SHP77 (cell line): ENCODE measurements around the gene RHOA.
A peak's percentile ranks its signal among the peaks of the same experiment; 100 is the strongest.

Experiments
- DNase-seq, 2 experiments: peaks; one replicate each; lab custom pipeline; 2025; lab: John Stamatoyannopoulos, UW

The RHOA gene

GRCh38 chr3:49411968-49412631 lies at the start of gene RHOA, which contains the start of gene TCTA:
Gene RHOA (minus strand): TSS chr3:49411976. CDS start chr3:49375589, 36,387 bp downstream.
Gene TCTA (plus strand): TSS chr3:49412423. CDS start chr3:49412427, 4 bp downstream.
- peak; percentile 99 for DNase-seq

- no peak for DNase-seq
Observed at GRCh38 chr3:49460956-49461355, 49.2 kb upstream of the RHOA start.

GRCh38 chr3:49460188-49460890 lies 48.6 kb upstream of the RHOA start:
- no peak for DNase-seq

GRCh38 chr3:49456466-49456865 lies 44.7 kb upstream of the RHOA start:
- no peak for DNase-seq

- no peak for DNase-seq
Observed at GRCh38 chr3:49454898-49455681, 43.3 kb upstream of the RHOA start.

GRCh38 chr3:49454458-49454857 lies 42.7 kb upstream of the RHOA start:
- peak in 1 of 2 experiments; percentile 9 for DNase-seq

- no peak for DNase-seq
Observed at GRCh38 chr3:49453621-49454020, 41.8 kb upstream of the RHOA start.

GRCh38 chr3:49445391-49445790 lies 33.6 kb upstream of the RHOA start:
- DNase-seq = no peak

GRCh38 chr3:49434731-49435130 lies 23.0 kb upstream of the RHOA start:
- DNase-seq = no peak

GRCh38 chr3:49428752-49429080 lies 16.9 kb upstream of the RHOA start:
- DNase-seq = no peak

GRCh38 chr3:49427586-49427985 lies 15.8 kb upstream of the RHOA start:
- no peak for DNase-seq

- DNase-seq = no peak
Observed at GRCh38 chr3:49424816-49425215, 13.0 kb upstream of the RHOA start.

GRCh38 chr3:49422379-49423248 lies 10.8 kb upstream of the RHOA start, which contains the start of gene AMT:
Gene AMT (minus strand): TSS chr3:49422473. CDS start chr3:49422450, 23 bp downstream.
- no peak for DNase-seq

GRCh38 chr3:49421890-49422378 lies 10.2 kb upstream of the RHOA start:
- DNase-seq = no peak

- DNase-seq = no peak
Observed at GRCh38 chr3:49417516-49418120, 5.8 kb upstream of the RHOA start.

GRCh38 chr3:49416867-49417266 lies 5.1 kb upstream of the RHOA start:
- no peak for DNase-seq

GRCh38 chr3:49415931-49416601 lies 4.3 kb upstream of the RHOA start:
- DNase-seq = no peak

- DNase-seq = no peak
Observed at GRCh38 chr3:49414753-49415152, 3.0 kb upstream of the RHOA start.

GRCh38 chr3:49413338-49413734 lies 1.6 kb upstream of the RHOA start:
- DNase-seq = no peak

GRCh38 chr3:49412632-49413337 lies 1.0 kb upstream of the RHOA start:
- DNase-seq = no peak
